ENCODE measurements around the gene DDX41. TPM values are rescaled to one million over a fixed set of nuclear protein-coding genes. Genes with fewer than 3 reads are reported as not detected.

Gene DDX41
- total RNA-seq, 1 experiment from 2014 or later = 133 TPM

DNA sequence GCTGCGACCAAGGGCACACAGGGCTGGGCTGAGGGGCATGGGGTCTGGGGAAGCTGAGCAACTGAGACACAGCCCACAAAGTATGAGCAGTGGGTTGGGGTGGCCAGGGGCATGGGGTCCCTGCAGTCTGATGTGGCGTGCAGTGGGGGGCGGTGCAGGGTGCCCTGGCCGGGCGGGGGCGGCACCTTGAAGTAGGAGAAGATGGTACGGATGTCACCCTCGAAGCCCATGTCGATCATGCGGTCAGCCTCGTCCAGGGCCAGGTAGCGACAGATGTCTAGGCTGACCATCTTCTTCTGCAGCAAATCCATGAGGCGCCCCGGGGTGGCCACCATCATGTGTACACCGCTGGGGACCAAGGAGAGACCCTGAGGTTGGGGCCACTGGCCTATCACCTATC, 3.3 kb downstream of the DDX41 start:
- Histone ChIP-seq H2BK12ac (ENCODE audit: insufficient read length, low read depth, low read length) (no peak overlapping the region), H2AFZ (ENCODE audit: low read length) (no peak overlapping the region), H3K4ac (ENCODE audit: low read depth, low read length) (no peak overlapping the region), H3K9ac (ENCODE audit: extremely low read depth, insufficient read length, low read length) (no peak overlapping the region), H3K27ac (ENCODE audit: insufficient read length, low read depth, low read length) (no peak overlapping the region), H3K27me3 (ENCODE audit: insufficient read depth, low read length) (no peaks in the 10 kb centered on the region), H2BK5ac (ENCODE audit: insufficient read length, low read length) (no peak overlapping the region), H2BK120ac (ENCODE audit: low read depth, low read length, poor library complexity, severe bottlenecking) (no peak overlapping the region), H4K5ac (ENCODE audit: insufficient read length, low read depth, low read length) (no peak overlapping the region), H3K56ac (ENCODE audit: insufficient read length, low read depth, low read length) (no peak overlapping the region), H3K14ac (ENCODE audit: insufficient read depth, low read length) (no peak overlapping the region), H4K20me1 (ENCODE audit: control insufficient read depth, insufficient read depth, insufficient read length) (no peaks in the 10 kb centered on the region), H3K4me1 (ENCODE audit: insufficient read depth, low read length) (no peaks in the 10 kb centered on the region; the same call in 1 of the 2 replicates), H2BK20ac (ENCODE audit: low read depth, low read length, poor library complexity, severe bottlenecking) (no peak overlapping the region), H4K91ac (ENCODE audit: insufficient read length, low read depth, low read length) (no peak overlapping the region), H3K23ac (ENCODE audit: insufficient read length, low read depth, low read length) (no peak overlapping the region), H3K18ac (ENCODE audit: insufficient read length, low read depth, low read length) (no peak overlapping the region), H2AK5ac (ENCODE audit: insufficient read length, low read length) (no peak overlapping the region), H3K79me2 (ENCODE audit: insufficient read depth, low read length) (peaks cover 5% of the 10 kb centered on the region; the same call in 1 of the 2 replicates), H2BK15ac (ENCODE audit: low read depth, low read length) (no peak overlapping the region), H3K23me2 (ENCODE audit: insufficient read length, low read depth, low read length, poor library complexity, severe bottlenecking) (peaks cover 4% of the 10 kb centered on the region), H3K9me3 (ENCODE audit: control insufficient read depth, low read depth, low read length) (no peaks in the 10 kb centered on the region), H3K4me2 (ENCODE audit: insufficient read depth, insufficient read length, low read length) (no peak overlapping the region), H3T11ph (ENCODE audit: low read length) (no peak overlapping the region), H4K8ac (replicated peaks; ENCODE audit: insufficient read length, low read depth, low read length) (no peak overlapping the region), H3K79me1 (ENCODE audit: insufficient read depth, low read depth, low read length, poor library complexity, severe bottlenecking) (peaks cover 6% of the 10 kb centered on the region)
- Mint-ChIP-seq H3K4me3 (no peak overlapping the region), H3K36me3 (ENCODE audit: insufficient read depth in 1 of 3, low read depth in 3 of 3) (peaks cover 44 to 71% (median 57%) of the 10 kb centered on the region in 3 experiments), H3K9me3 (0 out of 5 replicates have a peak, but pooled peaks cover 0 to 3% of the 10 kb centered on the region in 2 experiments), H3K4me1 (peaks cover 29 to 38% of the 10 kb centered on the region in 2 experiments), H3K27ac (no peak overlapping the region), H3K27me3 (ENCODE audit: low read depth) (peaks cover 3% of the 10 kb centered on the region; the same call in 1 of the 2 replicates)
- TF ChIP-seq, protein P1, sequence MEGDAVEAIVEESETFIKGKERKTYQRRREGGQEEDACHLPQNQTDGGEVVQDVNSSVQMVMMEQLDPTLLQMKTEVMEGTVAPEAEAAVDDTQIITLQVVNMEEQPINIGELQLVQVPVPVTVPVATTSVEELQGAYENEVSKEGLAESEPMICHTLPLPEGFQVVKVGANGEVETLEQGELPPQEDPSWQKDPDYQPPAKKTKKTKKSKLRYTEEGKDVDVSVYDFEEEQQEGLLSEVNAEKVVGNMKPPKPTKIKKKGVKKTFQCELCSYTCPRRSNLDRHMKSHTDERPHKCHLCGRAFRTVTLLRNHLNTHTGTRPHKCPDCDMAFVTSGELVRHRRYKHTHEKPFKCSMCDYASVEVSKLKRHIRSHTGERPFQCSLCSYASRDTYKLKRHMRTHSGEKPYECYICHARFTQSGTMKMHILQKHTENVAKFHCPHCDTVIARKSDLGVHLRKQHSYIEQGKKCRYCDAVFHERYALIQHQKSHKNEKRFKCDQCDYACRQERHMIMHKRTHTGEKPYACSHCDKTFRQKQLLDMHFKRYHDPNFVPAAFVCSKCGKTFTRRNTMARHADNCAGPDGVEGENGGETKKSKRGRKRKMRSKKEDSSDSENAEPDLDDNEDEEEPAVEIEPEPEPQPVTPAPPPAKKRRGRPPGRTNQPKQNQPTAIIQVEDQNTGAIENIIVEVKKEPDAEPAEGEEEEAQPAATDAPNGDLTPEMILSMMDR (conservative IDR thresholded peaks at IDR 0.05) = no peak
- WGBS (ENCODE audit: extremely low coverage, insufficient read length, low lambda C conversion rate) = no CpG with 5 or more reads among the region's 15 CpGs
- no peak for DNase-seq

All from H9 (cell line).